Type B pancreatic cell (in vitro differentiated cells): Measurements from ENCODE around the gene CPT1C. TPM values are rescaled to one million over a fixed set of nuclear protein-coding genes. Genes with fewer than 3 reads are reported as not detected.

Source experiments
- DNase-seq: peaks from one replicate; pipeline ENCODE4 v3.0.0; 2021; ENCODE audit warnings: mixed read lengths; ENCODE audit not compliant: unreplicated experiment; ENCODE audit errors: extremely low spot score
- H3K27ac Mint-ChIP-seq: 2 replicates; pipeline ENCODE4 v1.8.0; 2021; ENCODE audit warnings: mild to moderate bottlenecking, mixed read lengths
- H3K27me3 Mint-ChIP-seq: 2 replicates; pipeline ENCODE4 v1.8.0; 2021; ENCODE audit warnings: mixed read lengths
- H3K36me3 Mint-ChIP-seq: 2 replicates; pipeline ENCODE4 v1.8.0; 2021; ENCODE audit warnings: mixed read lengths
- H3K4me1 Mint-ChIP-seq: one replicate; pipeline ENCODE4 v1.8.0; 2021; ENCODE audit warnings: mixed read lengths; ENCODE audit not compliant: unreplicated experiment
- H3K4me3 Mint-ChIP-seq: 2 replicates; pipeline ENCODE4 v1.8.0; 2021; ENCODE audit warnings: mild to moderate bottlenecking, mixed read lengths
- H3K9me3 Mint-ChIP-seq: 2 replicates; pipeline ENCODE4 v1.8.0; 2021; ENCODE audit warnings: mixed read lengths
- total RNA-seq: library from RNA; stranded (reverse); gene quantifications from 2 replicates; pipeline ENCODE4 v1.2.1, GENCODE V29; 2021; ENCODE audit warnings: low replicate concordance
- TF ChIP-seq, protein P1 (sequence below): fragments of 200-600 bp; sonication (generic); conservative IDR thresholded peaks from 2 replicates; pipeline ENCODE4 v1.5.0; 2021; ENCODE audit warnings: antibody characterized with exemption, mild to moderate bottlenecking

Gene CPT1C
- total RNA-seq, 1 donor from 2014 or later: 65.0 TPM

DNA sequence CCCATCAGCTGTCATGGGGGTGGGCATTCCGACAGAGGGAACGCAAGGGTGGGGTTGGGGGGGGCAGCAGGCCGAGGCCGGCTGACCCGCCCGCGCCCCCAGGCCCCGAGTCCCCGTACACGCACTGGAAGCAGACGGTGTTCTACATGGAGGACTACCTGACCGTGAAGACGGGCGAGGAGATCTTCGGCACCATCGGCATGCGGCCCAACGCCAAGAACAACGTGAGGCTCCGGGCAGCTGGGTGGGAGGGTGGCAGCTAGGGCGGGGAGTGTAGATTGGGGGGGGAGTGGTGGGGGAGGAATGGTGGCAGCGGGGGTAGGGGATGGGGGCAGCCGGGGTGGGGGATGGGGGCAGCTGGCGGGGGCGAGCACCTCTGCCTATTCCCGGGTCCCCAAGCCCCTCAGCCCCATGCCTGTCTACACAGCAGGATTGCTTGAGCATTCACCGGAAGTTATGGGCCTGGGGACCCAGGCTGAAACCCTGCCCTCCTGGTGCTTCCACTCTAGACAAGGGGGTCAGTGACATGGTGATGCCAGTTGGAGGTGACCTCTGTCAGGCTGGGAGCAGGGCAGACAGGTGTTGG lies 4.3 kb upstream of the CPT1C start:
- Mint-ChIP-seq H3K27me3 (peaks cover 9% of the 10 kb centered on the region), H3K4me3 (no peak overlapping the region), H3K36me3 (peaks cover 11% of the 10 kb centered on the region), H3K27ac (no peak overlapping the region), H3K9me3 (no peaks in the 10 kb centered on the region), H3K4me1 (peaks cover 20% of the 10 kb centered on the region)
- TF ChIP-seq, protein P1, sequence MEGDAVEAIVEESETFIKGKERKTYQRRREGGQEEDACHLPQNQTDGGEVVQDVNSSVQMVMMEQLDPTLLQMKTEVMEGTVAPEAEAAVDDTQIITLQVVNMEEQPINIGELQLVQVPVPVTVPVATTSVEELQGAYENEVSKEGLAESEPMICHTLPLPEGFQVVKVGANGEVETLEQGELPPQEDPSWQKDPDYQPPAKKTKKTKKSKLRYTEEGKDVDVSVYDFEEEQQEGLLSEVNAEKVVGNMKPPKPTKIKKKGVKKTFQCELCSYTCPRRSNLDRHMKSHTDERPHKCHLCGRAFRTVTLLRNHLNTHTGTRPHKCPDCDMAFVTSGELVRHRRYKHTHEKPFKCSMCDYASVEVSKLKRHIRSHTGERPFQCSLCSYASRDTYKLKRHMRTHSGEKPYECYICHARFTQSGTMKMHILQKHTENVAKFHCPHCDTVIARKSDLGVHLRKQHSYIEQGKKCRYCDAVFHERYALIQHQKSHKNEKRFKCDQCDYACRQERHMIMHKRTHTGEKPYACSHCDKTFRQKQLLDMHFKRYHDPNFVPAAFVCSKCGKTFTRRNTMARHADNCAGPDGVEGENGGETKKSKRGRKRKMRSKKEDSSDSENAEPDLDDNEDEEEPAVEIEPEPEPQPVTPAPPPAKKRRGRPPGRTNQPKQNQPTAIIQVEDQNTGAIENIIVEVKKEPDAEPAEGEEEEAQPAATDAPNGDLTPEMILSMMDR: no peak
- DNase-seq: no peak

DNA sequence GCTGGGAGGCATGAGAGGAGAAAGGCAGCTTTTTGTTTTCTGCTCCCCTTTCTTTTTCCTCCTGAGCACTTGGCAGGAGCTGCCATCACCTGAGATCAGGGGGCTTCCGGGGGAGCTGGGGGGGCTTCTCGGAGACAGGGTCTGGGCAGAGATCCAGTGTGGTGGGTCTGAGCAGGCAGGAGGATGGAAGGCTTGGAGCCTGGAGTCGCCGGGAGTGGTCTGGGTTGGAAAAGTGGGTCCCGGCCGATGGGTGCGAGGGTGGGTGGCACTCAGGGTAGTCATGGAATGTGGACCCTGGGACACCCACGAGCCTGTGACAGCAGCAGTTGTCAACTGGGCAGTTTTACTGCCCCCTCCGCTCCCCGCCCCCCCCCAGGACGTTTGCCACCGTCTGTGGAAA lies 3.8 kb upstream of the CPT1C start:
- H3K27ac Mint-ChIP-seq: no peak overlapping the region
- H3K4me1 Mint-ChIP-seq: peaks cover 20% of the 10 kb centered on the region
- DNase-seq: no peak
- no peaks in the 10 kb centered on the region for H3K9me3 Mint-ChIP-seq
- H3K27me3 Mint-ChIP-seq: peaks cover 9% of the 10 kb centered on the region
- H3K4me3 Mint-ChIP-seq: no peak overlapping the region
- TF ChIP-seq, protein P1: no peak
- H3K36me3 Mint-ChIP-seq: peaks cover 11% of the 10 kb centered on the region

DNA sequence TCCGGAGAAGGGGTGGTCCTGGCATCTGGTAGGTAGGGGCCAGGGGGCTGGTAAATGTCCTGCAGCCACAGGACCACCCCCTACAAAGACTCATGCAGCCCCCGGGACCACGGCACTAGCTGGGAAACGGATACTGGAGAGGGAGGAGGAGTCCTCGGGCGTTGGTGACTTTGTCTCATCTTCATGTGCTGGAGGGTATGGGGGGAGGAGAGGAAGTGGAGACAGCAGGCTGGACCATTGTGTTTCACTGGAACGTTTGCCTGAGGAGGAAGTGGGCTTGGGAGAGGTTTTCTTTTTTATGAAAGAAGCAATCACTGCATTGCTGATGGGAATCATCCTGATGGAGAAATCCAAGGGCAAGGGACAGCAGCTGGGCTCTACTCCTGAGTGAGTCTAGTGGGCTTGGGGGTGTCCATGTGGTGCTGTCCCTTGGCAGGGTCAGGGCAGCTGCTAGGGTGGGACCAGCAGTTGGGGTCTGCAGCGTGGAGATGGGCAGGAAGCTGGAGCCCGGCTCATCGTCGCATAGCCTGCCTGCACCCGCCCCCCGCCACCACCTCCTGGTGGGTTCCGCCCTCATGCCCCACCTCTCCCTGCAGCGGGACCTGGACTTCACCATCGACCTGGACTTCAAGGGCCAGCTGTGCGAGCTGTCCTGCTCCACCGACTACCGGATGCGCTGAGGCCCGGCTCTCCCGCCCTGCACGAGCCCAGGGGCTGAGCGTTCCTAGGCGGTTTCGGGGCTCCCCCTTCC lies 3.2 kb upstream of the CPT1C start:
- Mint-ChIP-seq H3K4me3 (peak overlapping the region; percentile 55), H3K36me3 (peaks cover 11% of the 10 kb centered on the region), H3K27ac (no peak overlapping the region)

DNA sequence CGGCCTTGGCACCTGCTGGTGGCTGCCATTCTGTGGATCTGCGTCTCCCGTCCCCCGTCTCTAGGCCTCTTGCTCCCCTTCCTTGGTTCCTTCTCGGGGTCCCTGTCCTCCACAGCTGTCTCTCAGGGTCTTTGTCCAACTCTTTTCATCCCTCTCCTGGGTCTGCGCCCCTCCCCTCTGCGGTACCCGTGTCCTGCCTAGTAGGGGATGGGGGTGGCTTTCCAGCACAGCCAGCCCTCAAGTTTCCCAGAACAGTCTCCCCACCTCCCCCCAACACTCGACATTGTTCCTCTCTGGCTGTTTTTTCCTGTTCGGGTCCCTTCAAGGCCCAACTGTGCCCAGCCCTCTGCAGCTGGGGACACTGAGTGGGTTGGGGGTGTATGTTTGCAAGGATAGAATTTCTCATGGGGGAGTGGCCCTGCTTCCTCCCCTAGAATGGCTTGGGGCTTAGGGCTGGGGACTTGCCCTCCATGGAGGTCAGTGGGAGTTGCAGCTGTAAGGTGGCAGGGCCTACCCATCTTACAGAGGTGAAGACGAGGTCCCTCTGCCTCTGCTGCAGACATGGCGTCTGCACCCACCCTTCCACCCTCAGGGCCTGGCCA lies 2.3 kb upstream of the CPT1C start:
- TF ChIP-seq, protein P1: no peak
- Mint-ChIP-seq H3K27ac (no peak overlapping the region), H3K4me3 (no peak overlapping the region), H3K36me3 (peaks cover 11% of the 10 kb centered on the region), H3K9me3 (no peaks in the 10 kb centered on the region), H3K4me1 (peaks cover 20% of the 10 kb centered on the region), H3K27me3 (peaks cover 9% of the 10 kb centered on the region)
- DNase-seq: no peak

More for the DNA sequence above, 3.2 kb upstream of the CPT1C start:
- TF ChIP-seq, protein P1: no peak
- H3K27me3 Mint-ChIP-seq: peaks cover 9% of the 10 kb centered on the region
- DNase-seq: peak; percentile 68
- peaks cover 20% of the 10 kb centered on the region for H3K4me1 Mint-ChIP-seq
- H3K9me3 Mint-ChIP-seq: no peaks in the 10 kb centered on the region

DNA sequence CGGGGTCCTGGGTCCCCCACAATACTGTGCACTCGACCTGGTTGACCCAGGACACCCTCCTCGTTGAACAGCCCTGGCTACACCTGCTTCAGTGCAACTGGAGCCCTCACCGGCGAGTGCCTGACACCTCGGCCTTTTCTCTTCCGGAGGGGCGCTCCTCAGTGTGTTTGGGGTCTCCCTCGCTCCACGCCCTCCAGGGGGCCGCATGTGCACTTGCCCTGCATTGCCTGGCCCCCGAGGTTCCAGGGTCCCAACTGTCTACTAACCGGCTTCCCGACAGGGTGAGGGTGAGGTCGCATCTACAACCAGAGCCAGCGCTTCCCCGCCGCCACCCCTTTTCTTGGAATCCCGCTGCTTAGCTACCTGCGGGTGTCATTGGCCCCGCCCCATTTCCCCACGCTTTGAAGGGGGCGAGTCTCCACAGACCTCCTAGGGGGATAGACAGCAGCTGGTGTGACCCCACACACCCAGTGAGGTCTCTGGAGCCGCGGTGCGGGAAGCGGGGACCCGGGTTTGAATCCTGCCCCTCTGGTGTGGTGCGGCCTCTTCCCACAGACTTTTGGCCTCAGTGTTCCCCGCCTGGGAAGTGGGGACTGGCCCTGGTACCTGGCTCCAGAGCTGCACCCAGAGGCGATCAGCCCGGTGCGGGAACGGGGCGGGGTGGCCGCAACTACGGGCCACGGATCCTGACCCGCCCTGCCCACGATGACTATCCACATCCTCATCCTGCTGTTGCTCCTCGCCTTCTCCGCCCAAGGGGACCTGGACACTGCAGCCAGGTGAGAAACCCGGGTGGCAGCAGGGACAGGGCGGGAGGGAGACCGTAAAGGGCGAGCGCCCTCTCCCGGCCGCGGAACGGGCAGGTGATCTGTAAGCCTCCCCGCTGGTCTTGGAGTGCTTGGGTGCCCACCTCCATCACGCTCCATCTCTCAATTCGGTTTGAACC lies 1.5 kb upstream of the CPT1C start, which contains the start of gene ADM5:
TSS of gene ADM5 (plus strand) at position 462 of the 946 bp plus-strand sequence. CDS start at position 706, 244 bp downstream.
- TF ChIP-seq, protein P1: peak; percentile 60
- Mint-ChIP-seq H3K27me3 (peaks cover 9% of the 10 kb centered on the region), H3K9me3 (no peaks in the 10 kb centered on the region), H3K27ac (peak within 1 kb of the TSS; percentile 87), H3K36me3 (peaks cover 6% of the 10 kb centered on the region), H3K4me1 (peaks cover 20% of the 10 kb centered on the region), H3K4me3 (peak within 1 kb of the TSS; percentile 92)
- peak; percentile 75 for DNase-seq
